ENCODE data around the gene SH3BGRL3. TPM values are rescaled to one million over a fixed set of nuclear protein-coding genes. Genes with fewer than 3 reads are reported as not detected.

Gene SH3BGRL3
- total and polyA plus RNA-seq, 2 of the 13 experiments (the other 11 are each of a cell fraction or from before 2014, with no cell fraction given), result 11.4 to 12.2 TPM

GRCh38 chr1:26279456-26280332 is at the start of gene SH3BGRL3 (continued):
- TF ChIP-seq ZBTB14 (CRISPR knock-in tag; IDR thresholded peaks at IDR 0.05) (no peak), ARNT2 (CRISPR knock-in tag; IDR thresholded peaks at IDR 0.05; ENCODE audit: low read depth) (peak; percentile 85), IRF9 (CRISPR knock-in tag; IDR thresholded peaks at IDR 0.05; ENCODE audit: borderline replicate concordance) (peak; percentile 75; the same call in 1 of the 2 replicates), ZNF143 (CRISPR knock-in tag; IDR thresholded peaks at IDR 0.05) (no peak), ZNF790 (CRISPR knock-in tag; IDR thresholded peaks at IDR 0.05; ENCODE audit: borderline replicate concordance) (peak; percentile 85; the same call in 1 of the 2 replicates), CEBPB (IDR thresholded peaks at IDR 0.05; ENCODE audit: borderline replicate concordance, low read depth, low read length) (no peak), ZNF367 (CRISPR knock-in tag; IDR thresholded peaks at IDR 0.05; ENCODE audit: borderline replicate concordance) (no peak), ZBTB2 (CRISPR knock-in tag; IDR thresholded peaks at IDR 0.05; ENCODE audit: low read depth) (0 out of 2 replicates have a peak, but pooled peaks have one; percentile 15), SMYD3 (CRISPR knock-in tag; IDR thresholded peaks at IDR 0.05) (peak; percentile 49; the same call in 1 of the 2 replicates), IRX3 (CRISPR knock-in tag; IDR thresholded peaks at IDR 0.05; ENCODE audit: borderline replicate concordance, low read depth) (peak; percentile 67; the same call in 1 of the 2 replicates), ZNF451 (CRISPR knock-in tag; IDR thresholded peaks at IDR 0.05) (peak; percentile 21; the same call in 1 of the 2 replicates), CCDC6 (CRISPR knock-in tag; IDR thresholded peaks at IDR 0.05) (peak; percentile 67), ARID4A (CRISPR knock-in tag; IDR thresholded peaks at IDR 0.05; ENCODE audit: borderline replicate concordance) (peak; percentile 78; the same call in 1 of the 2 replicates), ZNF235 (CRISPR knock-in tag; IDR thresholded peaks at IDR 0.05; ENCODE audit: borderline replicate concordance) (0 out of 2 replicates have a peak, but pooled peaks have one; percentile 28), TARDBP (CRISPR knock-in tag; IDR thresholded peaks at IDR 0.05) (peak; percentile 79), TFDP2 (CRISPR knock-in tag; IDR thresholded peaks at IDR 0.05) (peak; percentile 79), RFXANK (CRISPR knock-in tag; IDR thresholded peaks at IDR 0.05) (peak; percentile 75), KDM5A (IDR thresholded peaks at IDR 0.05; ENCODE audit: borderline replicate concordance, low read length) (no peak)
